Measurements from ENCODE around the gene EXOC4.

EXOC4 gene

DNA sequence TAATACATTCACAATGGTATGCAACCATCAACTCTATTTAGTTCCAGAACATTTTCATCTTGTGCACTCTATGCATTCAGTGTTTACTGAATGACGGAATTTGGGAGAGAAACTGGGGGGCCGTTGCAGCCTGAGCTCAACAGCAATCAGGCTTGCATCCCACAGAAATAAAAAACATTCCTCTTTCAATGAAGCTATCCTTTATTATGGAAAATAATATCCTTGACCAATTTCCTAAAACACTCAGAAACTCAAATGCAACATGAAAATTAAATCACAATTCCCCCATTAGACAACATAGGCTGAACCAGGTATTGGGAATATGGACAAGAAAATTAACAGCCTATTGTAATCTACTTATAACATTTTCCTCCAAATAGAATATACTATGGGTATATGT, 6.3 kb upstream of the EXOC4 start:
- H3K27me3 ChIP-seq (replicated peaks; ENCODE audit: control insufficient read depth, insufficient read depth, low read length) = no peaks in the 10 kb centered on the region
- DNase-seq (ENCODE audit: extremely low read depth, insufficient read length) = no peak
- TF ChIP-seq, protein P1, sequence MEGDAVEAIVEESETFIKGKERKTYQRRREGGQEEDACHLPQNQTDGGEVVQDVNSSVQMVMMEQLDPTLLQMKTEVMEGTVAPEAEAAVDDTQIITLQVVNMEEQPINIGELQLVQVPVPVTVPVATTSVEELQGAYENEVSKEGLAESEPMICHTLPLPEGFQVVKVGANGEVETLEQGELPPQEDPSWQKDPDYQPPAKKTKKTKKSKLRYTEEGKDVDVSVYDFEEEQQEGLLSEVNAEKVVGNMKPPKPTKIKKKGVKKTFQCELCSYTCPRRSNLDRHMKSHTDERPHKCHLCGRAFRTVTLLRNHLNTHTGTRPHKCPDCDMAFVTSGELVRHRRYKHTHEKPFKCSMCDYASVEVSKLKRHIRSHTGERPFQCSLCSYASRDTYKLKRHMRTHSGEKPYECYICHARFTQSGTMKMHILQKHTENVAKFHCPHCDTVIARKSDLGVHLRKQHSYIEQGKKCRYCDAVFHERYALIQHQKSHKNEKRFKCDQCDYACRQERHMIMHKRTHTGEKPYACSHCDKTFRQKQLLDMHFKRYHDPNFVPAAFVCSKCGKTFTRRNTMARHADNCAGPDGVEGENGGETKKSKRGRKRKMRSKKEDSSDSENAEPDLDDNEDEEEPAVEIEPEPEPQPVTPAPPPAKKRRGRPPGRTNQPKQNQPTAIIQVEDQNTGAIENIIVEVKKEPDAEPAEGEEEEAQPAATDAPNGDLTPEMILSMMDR (IDR thresholded peaks at IDR 0.05; ENCODE audit: insufficient read depth, low read length, poor library complexity, severe bottlenecking) = no peak
- no peaks in the 10 kb centered on the region for H3K36me3 ChIP-seq (ENCODE audit: control insufficient read depth, insufficient read depth, low read length)
- H3K4me3 ChIP-seq (replicated peaks; ENCODE audit: low read depth, low read length) = no peak overlapping the region

DNA sequence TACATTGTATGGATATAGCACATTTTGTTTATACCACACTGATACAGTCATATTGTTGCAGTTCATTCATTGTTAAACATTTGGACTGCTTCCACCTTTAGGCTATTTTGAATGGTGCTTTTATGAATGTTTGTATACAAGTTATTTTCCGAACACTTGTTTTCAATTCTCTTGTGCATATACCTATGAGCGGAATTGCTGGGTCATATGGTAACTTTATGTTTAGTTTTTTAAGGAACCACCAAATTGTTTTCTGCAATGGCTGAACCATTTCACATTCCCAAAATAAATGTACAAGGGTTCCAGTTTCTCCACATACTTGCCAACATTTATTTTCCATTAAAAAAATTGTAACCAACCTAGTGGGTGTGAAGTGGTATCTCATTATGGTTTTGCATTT, 4.0 kb upstream of the EXOC4 start:
- H3K36me3 ChIP-seq (ENCODE audit: control insufficient read depth, insufficient read depth, low read length) = no peaks in the 10 kb centered on the region

DNA sequence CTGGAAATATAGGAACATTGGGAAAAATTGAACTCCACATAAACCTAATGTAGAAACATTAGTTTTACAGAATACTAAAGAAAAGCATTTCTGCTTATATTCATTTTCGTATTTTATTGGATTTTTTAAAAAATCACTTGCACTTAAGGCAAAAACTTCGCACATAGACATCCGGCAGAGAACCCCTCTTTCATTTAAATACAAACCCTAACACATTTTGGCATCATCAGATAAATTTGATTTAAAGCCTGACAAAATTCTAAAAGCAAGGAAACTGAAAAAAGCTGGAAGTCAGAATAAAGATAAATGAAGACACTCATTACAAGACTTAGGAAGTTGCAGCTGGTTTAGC, 396 bp upstream of the EXOC4 start:
- TF ChIP-seq, protein P1 (IDR thresholded peaks at IDR 0.05; ENCODE audit: insufficient read depth, low read length, poor library complexity, severe bottlenecking) = no peak
- Histone ChIP-seq H3K27me3 (replicated peaks; ENCODE audit: control insufficient read depth, insufficient read depth, low read length) (no peaks in the 10 kb centered on the region), H3K36me3 (ENCODE audit: control insufficient read depth, insufficient read depth, low read length) (no peaks in the 10 kb centered on the region), H3K4me3 (replicated peaks; ENCODE audit: low read depth, low read length) (no peak overlapping the region; the same call in 1 of the 2 replicates)
- DNase-seq (ENCODE audit: extremely low read depth, insufficient read length) = no peak

More for the DNA sequence above, 4.0 kb upstream of the EXOC4 start:
- DNase-seq (ENCODE audit: extremely low read depth, insufficient read length) = no peak
- Histone ChIP-seq H3K4me3 (replicated peaks; ENCODE audit: low read depth, low read length) (no peak overlapping the region), H3K27me3 (replicated peaks; ENCODE audit: control insufficient read depth, insufficient read depth, low read length) (no peaks in the 10 kb centered on the region)
- TF ChIP-seq, protein P1 (IDR thresholded peaks at IDR 0.05; ENCODE audit: insufficient read depth, low read length, poor library complexity, severe bottlenecking) = no peak

DNA sequence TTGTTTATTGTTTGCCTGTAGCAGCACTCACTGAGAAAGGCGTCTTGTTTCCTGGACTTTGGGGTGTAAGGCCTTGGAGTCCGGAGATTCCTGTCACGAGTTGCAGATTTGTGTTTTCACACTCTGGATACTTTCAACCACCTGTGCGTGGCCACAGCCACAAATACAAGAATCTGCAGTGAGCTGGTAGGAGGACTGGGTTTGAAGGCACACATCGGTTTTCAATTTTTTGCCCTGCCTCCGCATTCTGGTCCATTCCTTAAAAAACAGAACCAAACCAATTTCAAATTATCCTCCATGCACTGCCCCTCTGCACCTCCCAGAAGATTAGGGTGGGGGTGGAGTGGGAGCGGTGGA, 619 bp downstream of the EXOC4 start:
- Histone ChIP-seq H3K27me3 (replicated peaks; ENCODE audit: control insufficient read depth, insufficient read depth, low read length) (no peaks in the 10 kb centered on the region), H3K36me3 (ENCODE audit: control insufficient read depth, insufficient read depth, low read length) (no peaks in the 10 kb centered on the region; the same call in 1 of the 2 replicates), H3K4me3 (replicated peaks; ENCODE audit: low read depth, low read length) (peak overlapping the region; percentile 80)
- TF ChIP-seq, protein P1 (IDR thresholded peaks at IDR 0.05; ENCODE audit: insufficient read depth, low read length, poor library complexity, severe bottlenecking) = no peak
- peak; percentile 1 for DNase-seq (ENCODE audit: extremely low read depth, insufficient read length)

DNA sequence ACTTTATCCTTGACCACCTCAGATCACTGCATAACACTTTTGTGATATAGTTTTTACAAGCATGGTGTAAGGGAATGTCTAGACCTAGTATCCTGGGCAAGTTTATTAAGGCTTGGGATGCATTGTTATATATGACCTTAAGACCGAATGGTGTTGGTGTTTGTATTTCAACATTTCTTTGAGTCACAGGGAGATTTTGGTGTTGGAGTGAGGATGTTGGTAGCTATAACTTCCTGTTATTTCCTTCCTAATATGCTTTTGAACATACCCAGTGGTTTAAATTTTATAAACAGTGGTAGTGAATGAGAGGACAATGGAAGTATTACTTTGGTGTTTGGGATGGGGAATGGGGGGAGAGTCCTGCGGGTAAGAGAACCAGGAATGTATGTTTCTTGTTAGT, 2.6 kb downstream of the EXOC4 start:
- H3K27me3 ChIP-seq (replicated peaks; ENCODE audit: control insufficient read depth, insufficient read depth, low read length) = no peaks in the 10 kb centered on the region
- no peak for DNase-seq (ENCODE audit: extremely low read depth, insufficient read length)
- TF ChIP-seq, protein P1 (IDR thresholded peaks at IDR 0.05; ENCODE audit: insufficient read depth, low read length, poor library complexity, severe bottlenecking) = no peak
- no peak overlapping the region for H3K4me3 ChIP-seq (replicated peaks; ENCODE audit: low read depth, low read length)
- H3K36me3 ChIP-seq (ENCODE audit: control insufficient read depth, insufficient read depth, low read length) = no peaks in the 10 kb centered on the region; the same call in 1 of the 2 replicates

DNA sequence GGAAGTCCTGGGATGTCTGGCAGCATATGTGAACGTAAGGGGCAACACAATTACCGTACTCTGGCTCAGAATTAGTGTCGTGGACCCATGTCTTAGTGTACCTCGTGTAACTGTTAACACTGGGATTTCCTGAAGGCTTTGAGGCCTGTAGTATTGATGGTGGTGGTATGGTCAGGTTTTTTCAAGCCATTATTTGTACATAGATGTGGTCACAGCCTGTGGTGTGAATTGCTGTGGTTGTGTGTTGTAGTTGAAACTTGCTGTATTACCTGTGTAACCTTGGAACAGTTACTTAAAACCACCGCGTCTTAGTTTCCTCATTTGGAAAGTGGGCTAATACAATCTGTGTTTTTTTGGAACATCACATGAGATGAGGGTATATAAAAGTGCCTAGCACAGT, 5.3 kb downstream of the EXOC4 start:
- DNase-seq (ENCODE audit: extremely low read depth, insufficient read length) = no peak
- H3K36me3 ChIP-seq (ENCODE audit: control insufficient read depth, insufficient read depth, low read length) = no peaks in the 10 kb centered on the region; the same call in 1 of the 2 replicates
- H3K27me3 ChIP-seq (replicated peaks; ENCODE audit: control insufficient read depth, insufficient read depth, low read length) = no peaks in the 10 kb centered on the region
- H3K4me3 ChIP-seq (replicated peaks; ENCODE audit: low read depth, low read length) = no peak overlapping the region
- TF ChIP-seq, protein P1 (IDR thresholded peaks at IDR 0.05; ENCODE audit: insufficient read depth, low read length, poor library complexity, severe bottlenecking) = no peak

Data from GM06990 (cell line).